H1 (cell line): ENCODE data around the gene KIAA1328. TPM values are rescaled to one million over a fixed set of nuclear protein-coding genes. Genes with fewer than 3 reads are reported as not detected.

Experiments used
- CTCF ChIA-PET: fragments of 300-600 bp; sonication (Branson Sonifier 250); formaldehyde crosslinking; loops from one replicate; lab custom pipeline; 2021; ENCODE audit not compliant: partially characterized antibody; lab: Charles Lee
- POLR2A ChIA-PET: fragments of 300-600 bp; sonication (Branson Sonifier 250); formaldehyde crosslinking; loops from one replicate; lab custom pipeline; 2021; ENCODE audit warnings: inconsistent platforms; ENCODE audit not compliant: partially characterized antibody; lab: Charles Lee
- DNase-seq, 2 experiments: peaks; one replicate each; pipeline versions ENCODE4 v3.0.0 to v3.0.0-alpha.2; 2010 to 2022; ENCODE audit warnings: low spot score in 2 of 2, low read depth in 1 of 2, mixed read lengths in 1 of 2
- FAIRE-seq: peaks from 2 replicates; lab custom pipeline; 2011; peaks lifted over from hg19 to GRCh38; lab: Jason Lieb, UNC
- H2AFZ ChIP-seq: 2 replicates; pipeline ENCODE4 v1.8.1; 2012; ENCODE audit warnings: low read length, inconsistent platforms
- H2AK5ac ChIP-seq: 2 replicates; pipeline ENCODE4 v1.6.1; 2013; ENCODE audit warnings: low read depth, low read length
- H2BK120ac ChIP-seq: replicated peaks from 2 replicates; pipeline ENCODE3; 2013; ENCODE audit warnings: low read depth, low read length, inconsistent platforms
- H2BK12ac ChIP-seq: 2 replicates; pipeline ENCODE4 v1.6.1; 2013; ENCODE audit warnings: low read depth, low read length
- H2BK15ac ChIP-seq: 2 replicates; pipeline ENCODE4 v1.6.1; 2013; ENCODE audit warnings: low read length
- H2BK20ac ChIP-seq: 2 replicates; pipeline ENCODE4 v1.6.1; 2013; ENCODE audit warnings: low read length
- H2BK5ac ChIP-seq: 2 replicates; pipeline ENCODE4 v1.6.1; 2013; ENCODE audit warnings: low read depth, low read length
- H3K14ac ChIP-seq: 2 replicates; pipeline ENCODE4 v1.6.1; 2013; ENCODE audit warnings: inconsistent platforms; ENCODE audit not compliant: insufficient read length
- H3K18ac ChIP-seq: 2 replicates; pipeline ENCODE4 v1.6.1; 2013; ENCODE audit warnings: low read length; ENCODE audit errors: extremely low read depth
- H3K23ac ChIP-seq: 2 replicates; pipeline ENCODE4 v1.6.1; 2013; ENCODE audit warnings: inconsistent platforms; ENCODE audit not compliant: insufficient read length
- H3K23me2 ChIP-seq: 2 replicates; pipeline ENCODE4 v1.6.1; 2013; ENCODE audit warnings: low read depth, low read length
- H3K27ac ChIP-seq: 2 replicates; pipeline ENCODE4 v1.6.1; 2011; ENCODE audit warnings: low read depth, low read length, inconsistent platforms
- H3K27me3 ChIP-seq, 4 experiments: replicated peaks in 1 of 4; 1 replicate in 1 of 4; 2 replicates in 3 of 4; pipeline versions ENCODE4 v1.6.1 to v1.8.1; 2011 to 2013; ENCODE audit warnings: low read length in 3 of 4, mild to moderate bottlenecking in 3 of 4, inconsistent platforms in 2 of 4, mixed read lengths in 2 of 4, moderate library complexity in 1 of 4; ENCODE audit not compliant: control insufficient read depth in 3 of 4, insufficient read depth in 3 of 4; ENCODE audit errors: extremely low read depth in 1 of 4
- H3K36me3 ChIP-seq, 4 experiments: 2 replicates each; pipeline versions ENCODE4 v1.6.1 to v1.8.1; 2011 to 2013; ENCODE audit warnings: mild to moderate bottlenecking in 4 of 4, low read length in 3 of 4, moderate library complexity in 2 of 4, control low read depth in 1 of 4, inconsistent platforms in 1 of 4; ENCODE audit not compliant: insufficient read depth in 4 of 4, control insufficient read depth in 2 of 4
- H3K4ac ChIP-seq: replicated peaks from 2 replicates; pipeline ENCODE3; 2013; ENCODE audit warnings: low read length, low read depth, mixed read lengths, inconsistent platforms; ENCODE audit not compliant: insufficient read length
- H3K4me1 ChIP-seq, 4 experiments: replicated peaks in 1 of 4; 1 replicate in 1 of 4; 2 replicates in 3 of 4; pipeline versions ENCODE4 v1.6.1 to v1.8.1; 2011 to 2013; ENCODE audit warnings: low read length in 3 of 4, inconsistent platforms in 2 of 4, mixed read lengths in 1 of 4; ENCODE audit not compliant: insufficient read depth in 4 of 4, control insufficient read depth in 3 of 4
- H3K4me2 ChIP-seq, 2 experiments: 2 replicates each; pipeline versions ENCODE4 v1.6.1 to v1.8.1; 2011 to 2013; ENCODE audit warnings: low read depth in 2 of 2, low read length in 2 of 2, control low read depth in 1 of 2, inconsistent platforms in 1 of 2, mild to moderate bottlenecking in 1 of 2; ENCODE audit not compliant: insufficient read depth in 1 of 2
- H3K4me3 ChIP-seq, 4 experiments: fragments of 200-600, 300-600 bp in 1 of 4; sonication (generic), shearing (Covaris generic), sonication (Bioruptor Twin) in 1 of 4; 2 replicates each; pipeline versions ENCODE4 v1.5.1 to v1.8.1; 2011 to 2016; ENCODE audit warnings: low read length in 4 of 4, low read depth in 3 of 4, control low read depth in 2 of 4, inconsistent platforms in 2 of 4, mild to moderate bottlenecking in 2 of 4, mixed read lengths in 1 of 4, moderate library complexity in 1 of 4; ENCODE audit not compliant: insufficient read depth in 2 of 4; ENCODE audit errors: extremely low read depth in 1 of 4
- H3K56ac ChIP-seq: replicated peaks from 2 replicates; pipeline ENCODE3; 2013; ENCODE audit warnings: low read depth, mild to moderate bottlenecking, mixed read lengths, low read length, inconsistent platforms; ENCODE audit not compliant: insufficient read length
- H3K79me1 ChIP-seq: 2 replicates; pipeline ENCODE4 v1.6.1; 2013; ENCODE audit warnings: low read depth, low read length, control low read depth
- H3K79me2 ChIP-seq, 2 experiments: 2 replicates each; pipeline versions ENCODE4 v1.6.1 to v1.8.1; 2012 to 2013; ENCODE audit warnings: low read length in 2 of 2, mild to moderate bottlenecking in 2 of 2, inconsistent platforms in 1 of 2; ENCODE audit not compliant: insufficient read depth in 2 of 2, control insufficient read depth in 1 of 2
- H3K9ac ChIP-seq, 4 experiments: replicated peaks in 1 of 4; 1 replicate in 1 of 4; 2 replicates in 3 of 4; pipeline versions ENCODE4 v1.6.1 to v1.8.1; 2011 to 2013; ENCODE audit warnings: low read depth in 3 of 4, low read length in 3 of 4, control low read depth in 2 of 4, mild to moderate bottlenecking in 2 of 4, moderate library complexity in 2 of 4, inconsistent platforms in 1 of 4; ENCODE audit errors: extremely low read depth in 1 of 4
- H3K9me3 ChIP-seq, 2 experiments: 2 replicates each; pipeline versions ENCODE4 v1.6.1 to v1.8.1; 2012 to 2013; ENCODE audit warnings: mild to moderate bottlenecking in 2 of 2, moderate library complexity in 2 of 2, control low read depth in 1 of 2, inconsistent platforms in 1 of 2, low read depth in 1 of 2, low read length in 1 of 2, mixed read lengths in 1 of 2; ENCODE audit not compliant: insufficient read depth in 2 of 2
- H4K20me1 ChIP-seq, 2 experiments: replicated peaks in 1 of 2; 2 replicates each; pipeline versions ENCODE3 to v1.8.1; 2011 to 2013; ENCODE audit warnings: inconsistent platforms in 2 of 2, low read length in 2 of 2, mild to moderate bottlenecking in 1 of 2; ENCODE audit not compliant: insufficient read depth in 2 of 2, control insufficient read depth in 1 of 2
- H4K5ac ChIP-seq: 2 replicates; pipeline ENCODE4 v1.6.1; 2013; ENCODE audit warnings: low read length, low read depth, mixed read lengths, inconsistent platforms; ENCODE audit not compliant: insufficient read length
- H4K8ac ChIP-seq: 2 replicates; pipeline ENCODE4 v1.8.0; 2013; ENCODE audit warnings: mild to moderate bottlenecking, moderate library complexity, low read length, inconsistent platforms; ENCODE audit not compliant: insufficient read depth; ENCODE audit errors: extremely low read depth
- H4K91ac ChIP-seq: replicated peaks from 2 replicates; pipeline ENCODE3; 2013; ENCODE audit warnings: low read length, mixed read lengths, inconsistent platforms; ENCODE audit not compliant: insufficient read length
- E2F6 ChIP-seq: IDR thresholded peaks from 2 replicates; pipeline ENCODE4 v1.6.1; 2012; ENCODE audit warnings: inconsistent platforms
- WGBS, 2 experiments: shearing (Covaris generic) in 1 of 2; methylation state at CpG; one replicate each; pipeline versions ENCODE4 v1.1.6 to v1.1.7; 2013 to 2015; ENCODE audit warnings: low lambda C conversion rate in 2 of 2, mixed read lengths in 2 of 2, inconsistent platforms in 1 of 2, low coverage in 1 of 2, missing lambda C conversion rate in 1 of 2; ENCODE audit not compliant: insufficient replicate concordance in 2 of 2, insufficient coverage in 1 of 2, insufficient read length in 1 of 2; ENCODE audit errors: extremely low coverage in 1 of 2, missing lambda C conversion rate in 1 of 2; 5-methylcytosine and 5-hydroxymethylcytosine counted together
- polyA plus RNA-seq, 7 experiments: library from polyadenylated mRNA; depleted of rRNA in 3 of 7; stranded (reverse) in 5 of 7; unstranded in 2 of 7; fragments of >200 nt in 5 of 7; fragments of 200-250 nt in 2 of 7; gene quantifications; 1 replicate in 5 of 7; 2 replicates in 1 of 7; 4 replicates in 1 of 7; pipeline versions ENCODE4 v1.2.1 to v1.2.3, GENCODE V29; 2011 to 2013; ENCODE audit warnings: missing spikeins in 2 of 7, mixed read lengths in 2 of 7
- total RNA-seq: library from RNA; stranded (reverse); fragmentation: NEBNext Ultra II Directional; extraction: Animal tissue kit (Norgen Biotek cat#: 25700); gene quantifications from 2 replicates; pipeline ENCODE4 v1.2.1, GENCODE V29; 2021

Gene KIAA1328
- total and polyA plus RNA-seq, 2 of the 8 experiments (the other 6 are each of a cell fraction or from before 2014, with no cell fraction given) = 2.6 to 5.7 TPM

GRCh38 chr18:37276111-37276890, 447.4 kb downstream of the KIAA1328 start:
- no peak for FAIRE-seq
- POLR2A ChIA-PET = interaction anchor here (1.0 kb wide), 1 partner anchor 37 kb away, joined by 3 read pairs; no protein-coding TSS in a partner anchor
- Histone ChIP-seq H2BK5ac (no peak overlapping the region), H4K20me1 (peaks cover 0 to 2% of the 10 kb centered on the region in 2 experiments), H3K4ac (no peak overlapping the region), H4K5ac (no peak overlapping the region), H3K18ac (no peak overlapping the region), H3K27ac (no peak overlapping the region), H2BK12ac (no peak overlapping the region), H3K14ac (no peak overlapping the region), H3K9me3 (peaks cover 0 to 12% of the 10 kb centered on the region in 2 experiments; a peak in 1 of 4 replicates), H2BK15ac (no peak overlapping the region), H2BK120ac (no peak overlapping the region), H3K23me2 (no peaks in the 10 kb centered on the region), H2AFZ (no peak overlapping the region), H2AK5ac (no peak overlapping the region), H3K27me3 (no peaks in the 10 kb centered on the region), H4K91ac (no peak overlapping the region), H3K79me1 (no peaks in the 10 kb centered on the region), H3K4me3 (no peak overlapping the region), H3K36me3 (no peaks in the 10 kb centered on the region), H4K8ac (no peak overlapping the region), H3K79me2 (no peaks in the 10 kb centered on the region), H3K23ac (no peak overlapping the region), H3K9ac (no peak overlapping the region), H3K4me2 (no peak overlapping the region), H3K4me1 (no peaks in the 10 kb centered on the region; a peak in 1 of 7 replicates), H3K56ac (no peak overlapping the region), H2BK20ac (no peak overlapping the region)
- WGBS, 2 experiments = 86% methylated on average over 10 of the region's 10 CpGs; no CpG with 5 or more reads in 1 of the 2 experiments
- no peak for DNase-seq
- TF ChIP-seq E2F6 = no peak
- CTCF ChIA-PET = interaction anchor here (1.0 to 3.5 kb wide), 8 partner anchors 9 to 334 kb away, joined by 3 to 24 read pairs (median 4); no protein-coding TSS in a partner anchor
